GM10248 (cell line): ENCODE data around the gene CDK13.

Experiments used
- CTCF ChIA-PET: fragments of 300-600 bp; sonication (Branson Sonifier 250); formaldehyde crosslinking; extraction: SDS; loops from one replicate; lab custom pipeline; 2021; ENCODE audit warnings: antibody characterized with exemption; lab: Yijun Ruan, JAX
- POLR2A ChIA-PET: fragments of 350-650 bp; sonication (Branson Sonifier 250); formaldehyde crosslinking; extraction: SDS; loops from one replicate; lab custom pipeline; 2020; ENCODE audit warnings: antibody characterized with exemption; lab: Yijun Ruan, JAX
- DNase-seq: peaks from one replicate; pipeline ENCODE4 v3.0.0; 2012; ENCODE audit errors: extremely low spot score
- CTCF ChIP-seq: IDR thresholded peaks from 2 replicates; pipeline ENCODE4 v1.5.1; 2012; ENCODE audit warnings: mild to moderate bottlenecking, low read depth; ENCODE audit errors: extremely low read depth, missing control alignments, control extremely low read depth

The CDK13 gene

DNA sequence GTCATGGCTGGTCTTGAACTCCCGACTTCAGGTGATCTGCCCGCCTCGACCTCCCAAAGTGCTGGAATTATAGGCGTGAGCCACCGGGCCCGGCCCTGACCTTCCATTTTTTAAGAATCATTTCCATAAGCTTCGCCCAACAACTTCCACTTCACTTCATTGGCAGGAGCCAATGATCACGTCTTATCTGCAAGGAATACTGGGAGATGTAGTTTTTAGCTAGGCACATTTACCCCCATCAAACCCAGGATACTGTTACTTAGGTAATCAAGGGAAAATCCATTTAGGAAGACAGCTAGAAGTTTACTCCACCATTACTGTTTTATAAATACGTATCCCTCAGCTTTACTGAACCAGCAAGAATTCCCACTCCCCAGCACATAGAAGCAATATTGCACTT lies 3.4 kb upstream of the CDK13 start:
- no peak for DNase-seq
- CTCF ChIA-PET, result interaction anchor here (1.2 to 6.7 kb wide), 3 partner anchors 51 to 366 kb away, joined by 3 to 46 read pairs (median 6); no protein-coding TSS in a partner anchor
- TF ChIP-seq CTCF, result no peak
- POLR2A ChIA-PET, result no interaction called here

DNA sequence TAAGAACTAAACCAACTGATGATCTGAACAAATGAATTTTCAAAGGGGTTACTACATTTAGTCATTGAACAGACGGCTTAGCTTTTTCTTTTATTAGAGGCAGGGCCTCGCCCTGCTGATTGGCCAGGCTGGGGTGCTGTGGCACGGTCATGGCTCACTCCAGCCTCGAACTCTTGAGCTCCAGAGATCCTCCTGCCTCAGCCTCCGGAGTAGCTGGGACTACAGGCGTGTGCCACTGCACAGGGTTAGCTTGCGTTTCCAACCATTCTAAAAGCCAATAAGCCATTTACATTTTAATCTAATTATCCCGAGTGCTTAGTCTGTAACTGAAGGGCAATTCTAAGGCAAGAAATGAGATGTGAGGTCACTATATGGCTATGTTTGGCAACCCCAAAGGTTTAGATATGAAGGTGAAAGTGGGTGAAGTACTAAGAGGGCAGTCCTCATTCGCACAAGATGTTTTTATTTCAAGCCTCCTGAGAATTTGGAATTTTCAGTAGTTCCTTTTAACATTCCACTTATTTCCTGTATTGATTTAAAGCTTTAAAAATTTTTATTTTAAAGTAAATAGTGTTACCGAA lies 1.6 kb upstream of the CDK13 start:
- CTCF ChIA-PET, result interaction anchor here (1.1 to 6.7 kb wide), 5 partner anchors 52 to 368 kb away, joined by 3 to 46 read pairs (median 4); no protein-coding TSS in a partner anchor
- POLR2A ChIA-PET, result interaction anchor here (0.7 to 1.6 kb wide), 3 partner anchors 9 to 1138 kb away, joined by 3 to 9 read pairs (median 4); no protein-coding TSS in a partner anchor
- peak; percentile 17 for DNase-seq
- TF ChIP-seq CTCF, result no peak

DNA sequence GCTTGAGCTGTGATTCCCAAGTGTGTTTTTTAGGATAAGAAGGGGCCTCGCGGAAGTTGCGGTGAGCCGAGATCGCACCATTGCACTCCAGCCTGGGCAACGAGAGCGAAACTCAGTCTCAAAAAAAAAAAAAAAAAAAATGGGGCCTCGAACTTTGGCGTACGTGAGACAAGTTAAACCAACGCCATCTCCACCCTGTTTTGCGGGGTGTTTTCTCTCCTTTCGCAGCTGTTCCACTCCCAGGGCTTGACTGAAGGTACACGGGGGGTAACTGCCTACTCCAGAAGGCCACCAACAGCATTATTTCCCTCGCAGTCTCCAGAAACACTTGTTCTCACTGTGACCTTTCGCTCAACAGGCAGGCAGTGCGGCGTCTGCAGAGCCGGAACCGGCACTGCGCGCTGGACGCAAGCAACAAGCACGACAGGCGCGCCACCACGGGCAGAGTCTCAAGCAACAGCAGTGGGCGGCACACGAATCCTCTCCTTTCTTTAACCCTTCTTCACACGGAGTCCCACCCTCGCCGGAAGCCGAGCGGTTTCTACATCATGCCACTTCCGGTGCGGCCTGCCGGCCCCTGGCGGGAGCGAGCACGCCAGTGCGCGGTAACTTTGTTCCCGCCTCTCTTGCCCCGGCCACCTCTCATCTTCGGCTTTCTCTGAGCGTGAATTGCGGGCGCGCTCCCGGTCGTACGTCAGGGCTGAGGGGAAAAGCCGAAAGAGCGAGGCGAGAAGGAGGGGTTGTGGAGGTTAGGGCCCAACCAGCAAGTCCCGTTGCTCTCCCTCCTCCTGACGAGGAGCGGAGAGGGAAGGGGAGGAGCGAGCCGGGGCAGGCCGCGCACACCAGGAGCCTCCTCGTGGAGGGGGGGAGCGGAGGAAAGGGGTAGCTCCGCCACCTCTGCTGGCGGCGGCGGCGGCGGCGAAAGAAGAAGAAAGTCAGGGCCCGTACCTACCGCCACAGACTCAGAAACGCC lies 814 bp upstream of the CDK13 start:
- no peak for TF ChIP-seq CTCF
- ChIA-PET POLR2A (interaction anchor here (0.5 to 0.8 kb wide), 4 partner anchors 13 to 1139 kb away, joined by 3 to 9 read pairs (median 4); no protein-coding TSS in a partner anchor), CTCF (interaction anchor here (0.6 to 6.7 kb wide), 7 partner anchors 22 to 369 kb away, joined by 3 to 46 read pairs (median 4); no protein-coding TSS in a partner anchor)
- DNase-seq, result peak; percentile 92

- CTCF ChIA-PET, result interaction anchor here (0.6 to 6.7 kb wide), 3 partner anchors 21 to 101 kb away, joined by 3 to 46 read pairs (median 4); no protein-coding TSS in a partner anchor
- POLR2A ChIA-PET, result interaction anchor here (0.6 kb wide), 1 partner anchor 134 kb away, joined by 3 read pairs; no protein-coding TSS in a partner anchor
- DNase-seq, result peak; percentile 29
- TF ChIP-seq CTCF, result no peak
Observed at GRCh38 chr7:39950473-39951225, 593 bp downstream of the CDK13 start.

- peak; percentile 73 for DNase-seq
Observed at GRCh38 chr7:39951226-39952194, 1.5 kb downstream of the CDK13 start.

More at GRCh38 chr7:39951226-39952194, 1.5 kb downstream of the CDK13 start:
- CTCF ChIA-PET, result interaction anchor here (0.6 to 6.7 kb wide), 2 partner anchors 100 to 184 kb away, joined by 3 to 46 read pairs; partner anchors contain the start of gene SUGCT
- peak; percentile 74 for TF ChIP-seq CTCF
- POLR2A ChIA-PET, result no interaction called here
